Osteoblast (primary cell): ENCODE results near the gene CCDC43. TPM values are rescaled to one million over a fixed set of nuclear protein-coding genes. Genes with fewer than 3 reads are reported as not detected.
A peak's percentile ranks its signal among the peaks of the same experiment; 100 is the strongest.

ENCODE experiments used
- DNase-seq: peaks from one replicate; pipeline ENCODE4 v3.0.0; 2011; ENCODE audit warnings: low spot score, mixed read lengths; ENCODE audit not compliant: insufficient read length; ENCODE audit errors: missing footprints
- H2AFZ ChIP-seq: 2 replicates; pipeline ENCODE4 v1.6.0; 2011; ENCODE audit warnings: mild to moderate bottlenecking, low read length
- H3K27ac ChIP-seq: 2 replicates; pipeline ENCODE4 v1.5.1; 2011; ENCODE audit warnings: mild to moderate bottlenecking, low read depth, low read length, moderate library complexity
- H3K27me3 ChIP-seq: 2 replicates; pipeline ENCODE4 v1.6.0; 2012; ENCODE audit warnings: mild to moderate bottlenecking, control low read depth, inconsistent platforms, low read length, moderate library complexity; ENCODE audit not compliant: insufficient read depth
- H3K36me3 ChIP-seq: 2 replicates; pipeline ENCODE4 v1.5.1; 2011; ENCODE audit warnings: mild to moderate bottlenecking, low read length, control low read depth, moderate library complexity; ENCODE audit not compliant: insufficient read depth
- H3K4me1 ChIP-seq: 2 replicates; pipeline ENCODE4 v1.5.1; 2011; ENCODE audit warnings: mild to moderate bottlenecking, low read length, control low read depth, moderate library complexity; ENCODE audit not compliant: insufficient read depth
- H3K4me2 ChIP-seq: 2 replicates; pipeline ENCODE4 v1.6.0; 2011; ENCODE audit warnings: mild to moderate bottlenecking, low read length; ENCODE audit not compliant: insufficient read depth
- H3K4me3 ChIP-seq: fragments of 200-600 bp; sonication (generic); 3 replicates; pipeline ENCODE4 v1.5.1; 2012; ENCODE audit warnings: mild to moderate bottlenecking, low read length, inconsistent platforms; ENCODE audit not compliant: insufficient read depth
- H3K79me2 ChIP-seq: 2 replicates; pipeline ENCODE4 v1.6.0; 2012; ENCODE audit warnings: mild to moderate bottlenecking, low read length, control low read depth, inconsistent platforms; ENCODE audit not compliant: insufficient read depth
- H3K9me3 ChIP-seq: 2 replicates; pipeline ENCODE4 v1.5.1; 2011; ENCODE audit warnings: low read depth, low read length, control low read depth
- H4K20me1 ChIP-seq: 2 replicates; pipeline ENCODE4 v1.6.0; 2012; ENCODE audit warnings: mild to moderate bottlenecking, low read length, control low read depth; ENCODE audit not compliant: insufficient read depth
- total RNA-seq: library from RNA; depleted of rRNA; stranded (reverse); fragments of >200 nt; gene quantifications from 2 replicates; pipeline ENCODE4 v1.2.3, GENCODE V29; 2012
- TF ChIP-seq, protein P1 (sequence below): IDR thresholded peaks from 2 replicates; pipeline ENCODE4 v1.5.1; 2011; ENCODE audit warnings: mild to moderate bottlenecking, low read depth, low read length, moderate library complexity; ENCODE audit errors: extremely low read depth

CCDC43 gene
- total RNA-seq, 1 donor = 36.6 TPM

DNA sequence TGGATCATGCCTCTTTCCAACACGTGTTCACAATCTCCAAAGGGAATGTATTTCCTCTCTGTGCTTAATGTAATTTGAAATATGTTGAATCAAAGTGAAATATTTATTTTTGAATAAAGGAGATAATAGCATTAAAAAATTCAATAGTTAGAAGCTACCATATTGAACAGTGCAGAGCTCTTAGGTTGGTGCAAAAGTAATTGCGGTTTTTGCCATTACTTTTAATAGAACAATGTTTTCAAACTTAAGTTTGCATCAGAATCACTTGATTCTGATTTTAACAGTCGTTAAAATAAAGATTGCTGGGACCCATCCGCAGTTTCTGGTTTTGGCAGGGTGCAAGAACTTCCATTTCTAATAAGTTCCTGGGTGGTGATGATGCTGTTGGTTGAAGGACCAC is 43.3 kb downstream of the CCDC43 start:
- H2AFZ ChIP-seq = no peak overlapping the region
- H3K27me3 ChIP-seq = peaks cover 11% of the 10 kb centered on the region
- H3K9me3 ChIP-seq = no peaks in the 10 kb centered on the region
- no peaks in the 10 kb centered on the region for H3K36me3 ChIP-seq
- H4K20me1 ChIP-seq = no peaks in the 10 kb centered on the region
- DNase-seq = no peak
- no peaks in the 10 kb centered on the region for H3K4me1 ChIP-seq
- no peak overlapping the region for H3K4me2 ChIP-seq
- no peak overlapping the region for H3K4me3 ChIP-seq
- H3K79me2 ChIP-seq = no peaks in the 10 kb centered on the region
- TF ChIP-seq, protein P1, sequence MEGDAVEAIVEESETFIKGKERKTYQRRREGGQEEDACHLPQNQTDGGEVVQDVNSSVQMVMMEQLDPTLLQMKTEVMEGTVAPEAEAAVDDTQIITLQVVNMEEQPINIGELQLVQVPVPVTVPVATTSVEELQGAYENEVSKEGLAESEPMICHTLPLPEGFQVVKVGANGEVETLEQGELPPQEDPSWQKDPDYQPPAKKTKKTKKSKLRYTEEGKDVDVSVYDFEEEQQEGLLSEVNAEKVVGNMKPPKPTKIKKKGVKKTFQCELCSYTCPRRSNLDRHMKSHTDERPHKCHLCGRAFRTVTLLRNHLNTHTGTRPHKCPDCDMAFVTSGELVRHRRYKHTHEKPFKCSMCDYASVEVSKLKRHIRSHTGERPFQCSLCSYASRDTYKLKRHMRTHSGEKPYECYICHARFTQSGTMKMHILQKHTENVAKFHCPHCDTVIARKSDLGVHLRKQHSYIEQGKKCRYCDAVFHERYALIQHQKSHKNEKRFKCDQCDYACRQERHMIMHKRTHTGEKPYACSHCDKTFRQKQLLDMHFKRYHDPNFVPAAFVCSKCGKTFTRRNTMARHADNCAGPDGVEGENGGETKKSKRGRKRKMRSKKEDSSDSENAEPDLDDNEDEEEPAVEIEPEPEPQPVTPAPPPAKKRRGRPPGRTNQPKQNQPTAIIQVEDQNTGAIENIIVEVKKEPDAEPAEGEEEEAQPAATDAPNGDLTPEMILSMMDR = no peak
- no peak overlapping the region for H3K27ac ChIP-seq

- H3K4me3 ChIP-seq = no peak overlapping the region
- H2AFZ ChIP-seq = peak overlapping the region; percentile 22
- H3K27ac ChIP-seq = no peak overlapping the region
- H3K36me3 ChIP-seq = no peaks in the 10 kb centered on the region
- TF ChIP-seq, protein P1 = no peak
- no peak for DNase-seq
- no peaks in the 10 kb centered on the region for H3K4me1 ChIP-seq
- no peaks in the 10 kb centered on the region for H4K20me1 ChIP-seq
- H3K9me3 ChIP-seq = no peaks in the 10 kb centered on the region
- peaks cover 11% of the 10 kb centered on the region for H3K27me3 ChIP-seq
- H3K4me2 ChIP-seq = no peak overlapping the region
- no peaks in the 10 kb centered on the region for H3K79me2 ChIP-seq
These were observed 44.2 kb downstream of the CCDC43 start for GRCh38 chr17:44645341-44645740.

DNA sequence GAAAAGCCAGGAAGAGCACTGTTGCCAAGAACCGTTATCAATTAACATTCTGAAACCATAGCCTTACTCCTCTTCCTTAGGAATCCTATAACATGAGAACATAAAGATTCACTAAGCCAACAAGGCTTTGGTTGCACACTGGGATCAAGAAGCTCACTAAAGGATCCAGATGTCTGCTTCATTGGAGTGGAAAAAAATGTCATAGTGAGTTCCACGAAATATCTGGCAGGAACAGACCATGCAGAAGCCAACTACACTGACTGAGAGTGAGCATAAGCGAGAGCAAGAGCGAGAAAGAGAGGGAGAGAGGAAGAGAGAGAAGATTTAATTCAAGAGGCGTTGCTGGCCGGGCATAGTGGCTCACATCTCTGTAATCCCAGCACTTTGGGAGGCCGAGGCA is 46.7 kb downstream of the CCDC43 start:
- H3K4me3 ChIP-seq = no peak overlapping the region
- H3K36me3 ChIP-seq = no peaks in the 10 kb centered on the region
- no peaks in the 10 kb centered on the region for H3K9me3 ChIP-seq
- TF ChIP-seq, protein P1 = no peak
- DNase-seq = no peak
- H4K20me1 ChIP-seq = no peaks in the 10 kb centered on the region
- H3K27ac ChIP-seq = no peak overlapping the region
- H3K79me2 ChIP-seq = no peaks in the 10 kb centered on the region
- H3K4me1 ChIP-seq = no peaks in the 10 kb centered on the region
- H2AFZ ChIP-seq = no peak overlapping the region
- no peak overlapping the region for H3K4me2 ChIP-seq
- no peaks in the 10 kb centered on the region for H3K27me3 ChIP-seq

DNA sequence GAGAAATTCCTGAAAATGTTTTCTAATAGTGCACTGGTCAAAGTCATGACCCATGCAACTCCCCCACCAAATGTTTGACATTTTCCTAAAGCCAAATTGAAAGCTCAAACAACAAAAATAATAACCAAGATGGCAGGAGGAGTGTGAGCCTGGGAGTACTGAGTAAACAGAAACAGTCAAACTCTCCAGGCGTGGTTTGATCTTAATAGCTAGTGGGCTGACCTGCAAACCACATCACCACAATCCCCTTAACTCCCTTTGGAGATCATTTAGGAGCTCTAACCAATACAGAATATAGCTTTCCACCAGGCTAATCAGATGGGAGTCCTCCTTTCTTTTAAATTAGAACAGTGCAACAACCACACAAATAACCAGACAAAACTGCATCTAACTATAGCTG is 52.5 kb downstream of the CCDC43 start:
- DNase-seq = no peak

More for the DNA sequence above, 52.5 kb downstream of the CCDC43 start:
- Histone ChIP-seq H3K4me1 (no peaks in the 10 kb centered on the region), H3K79me2 (no peaks in the 10 kb centered on the region), H4K20me1 (no peaks in the 10 kb centered on the region), H3K36me3 (no peaks in the 10 kb centered on the region), H2AFZ (no peak overlapping the region), H3K9me3 (no peaks in the 10 kb centered on the region), H3K4me2 (no peak overlapping the region), H3K27me3 (no peaks in the 10 kb centered on the region), H3K27ac (no peak overlapping the region), H3K4me3 (no peak overlapping the region)
- TF ChIP-seq, protein P1 = no peak
